Measurements from ENCODE around the gene ZNF473. TPM values are rescaled to one million over a fixed set of nuclear protein-coding genes. Genes with fewer than 3 reads are reported as not detected.

The ZNF473 gene
- total and polyA plus RNA-seq, 2 donors (not counting 3 experiments of a cell fraction or from before 2014, with no cell fraction given), result 3.8 to 8.7 TPM

GRCh38 chr19:50000038-50000840 is 25.6 kb upstream of the ZNF473 start:
- H3K9ac ChIP-seq (replicated peaks; ENCODE audit: extremely low read depth, insufficient read depth, low read length), result no peak overlapping the region
- no peaks in the 10 kb centered on the region for H3K79me2 ChIP-seq (ENCODE audit: control insufficient read depth, insufficient read depth, low read length)
- H3K36me3 ChIP-seq (ENCODE audit: control insufficient read depth in 2 of 2, extremely low read depth in 1 of 2, insufficient read depth in 2 of 2, low read length in 2 of 2), result peaks cover 4 to 51% of the 10 kb centered on the region in 2 experiments
- H3K27me3 ChIP-seq (ENCODE audit: control insufficient read depth in 2 of 2, insufficient read depth in 2 of 2, low read length in 2 of 2), result no peaks in the 10 kb centered on the region
- no peak for DNase-seq (ENCODE audit: low read depth, low spot score)
- FAIRE-seq, result no peak
- no peak overlapping the region for H3K4me3 ChIP-seq (replicated peaks in 1 of 3; ENCODE audit: insufficient read depth in 1 of 3, low read depth in 1 of 3, low read length in 3 of 3)
- ChIA-PET CTCF (no interaction called here), POLR2A (no interaction called here)
- no peak overlapping the region for H3K4me2 ChIP-seq (ENCODE audit: insufficient read depth, low read length)
- dilution Hi-C loops (cut with MboI; ENCODE audit: extremely low pct_ligation_motif_present, low sequenced_read_pairs), result no loop called here
- H4K20me1 ChIP-seq (replicated peaks; ENCODE audit: control insufficient read depth, extremely low read depth, insufficient read depth, low read length), result no peaks in the 10 kb centered on the region
- no peak overlapping the region for H2AFZ ChIP-seq (ENCODE audit: low read depth, low read length)
- intact Hi-C loops (cut with micrococcal nuclease), result no loop called here
- no peak overlapping the region for H3K27ac ChIP-seq (ENCODE audit: insufficient read depth, low read depth, low read length)
- no peaks in the 10 kb centered on the region for H3K9me1 ChIP-seq (replicated peaks; ENCODE audit: control insufficient read depth, extremely low read depth, insufficient read depth, low read length)
- no TSS peak for BruUV-seq (replicated peaks)
- TF ChIP-seq POLR2AphosphoS5 (IDR thresholded peaks at IDR 0.05; ENCODE audit: insufficient read depth, low read depth, low read length) (no peak), FOS (IDR thresholded peaks at IDR 0.05; ENCODE audit: borderline replicate concordance, insufficient read depth, low read length) (no peak), POLR2A (IDR thresholded peaks at IDR 0.05; ENCODE audit: low read depth, low read length) (no peak), MYC (IDR thresholded peaks at IDR 0.05; ENCODE audit: low read depth, low read length) (no peak), MAX (IDR thresholded peaks at IDR 0.05; ENCODE audit: insufficient read depth, insufficient read length) (no peak), JUN (IDR thresholded peaks at IDR 0.05; ENCODE audit: borderline replicate concordance, insufficient read depth, insufficient read length, low read depth) (no peak)
- H3K9me3 ChIP-seq (replicated peaks; ENCODE audit: control insufficient read depth, insufficient read depth, low read length), result no peaks in the 10 kb centered on the region
- peaks cover 8% of the 10 kb centered on the region for H3K4me1 ChIP-seq (ENCODE audit: control insufficient read depth, extremely low read depth, insufficient read depth, low read length)

- no peak overlapping the region for H3K4me3 ChIP-seq (replicated peaks in 1 of 3; ENCODE audit: insufficient read depth in 1 of 3, low read depth in 1 of 3, low read length in 3 of 3)
- no peaks in the 10 kb centered on the region for H4K20me1 ChIP-seq (replicated peaks; ENCODE audit: control insufficient read depth, extremely low read depth, insufficient read depth, low read length)
- H3K36me3 ChIP-seq (ENCODE audit: control insufficient read depth in 2 of 2, extremely low read depth in 1 of 2, insufficient read depth in 2 of 2, low read length in 2 of 2), result peaks cover 2 to 54% of the 10 kb centered on the region in 2 experiments
- DNase-seq (ENCODE audit: low read depth, low spot score) (no peak), FAIRE-seq (no peak)
- POLR2A ChIA-PET, result no interaction called here
- no peaks in the 10 kb centered on the region for H3K79me2 ChIP-seq (ENCODE audit: control insufficient read depth, insufficient read depth, low read length)
- BruUV-seq (replicated peaks), result no TSS peak
- intact Hi-C loops (cut with micrococcal nuclease), result no loop called here
- H2AFZ ChIP-seq (ENCODE audit: low read depth, low read length), result no peak overlapping the region
- H3K27ac ChIP-seq (ENCODE audit: insufficient read depth, low read depth, low read length), result no peak overlapping the region
- TF ChIP-seq POLR2AphosphoS5 (IDR thresholded peaks at IDR 0.05; ENCODE audit: insufficient read depth, low read depth, low read length), result no peak
- no peak for TF ChIP-seq MYC (IDR thresholded peaks at IDR 0.05; ENCODE audit: low read depth, low read length)
- TF ChIP-seq FOS (IDR thresholded peaks at IDR 0.05; ENCODE audit: borderline replicate concordance, insufficient read depth, low read length), result no peak
- TF ChIP-seq CTCF (IDR thresholded peaks at IDR 0.05; ENCODE audit: extremely low read depth in 1 of 2, insufficient read depth in 1 of 2, low read depth in 1 of 2, low read length in 2 of 2), result no peak
- TF ChIP-seq POLR2A (IDR thresholded peaks at IDR 0.05; ENCODE audit: low read depth, low read length), result no peak
- TF ChIP-seq GATA2 (IDR thresholded peaks at IDR 0.05; ENCODE audit: insufficient read depth, insufficient read length, low read depth, low read length), result no peak
- no peak for TF ChIP-seq JUN (IDR thresholded peaks at IDR 0.05; ENCODE audit: borderline replicate concordance, insufficient read depth, insufficient read length, low read depth)
- TF ChIP-seq MAX (IDR thresholded peaks at IDR 0.05; ENCODE audit: insufficient read depth, insufficient read length), result no peak
- TF ChIP-seq EZH2 (IDR thresholded peaks at IDR 0.05; ENCODE audit: borderline replicate concordance, low read depth, low read length, severe bottlenecking), result no peak
- H3K9me1 ChIP-seq (replicated peaks; ENCODE audit: control insufficient read depth, extremely low read depth, insufficient read depth, low read length), result no peaks in the 10 kb centered on the region
- H3K27me3 ChIP-seq (ENCODE audit: control insufficient read depth in 2 of 2, insufficient read depth in 2 of 2, low read length in 2 of 2), result no peaks in the 10 kb centered on the region
- H3K9ac ChIP-seq (replicated peaks; ENCODE audit: extremely low read depth, insufficient read depth, low read length), result no peak overlapping the region
- no peaks in the 10 kb centered on the region for H3K9me3 ChIP-seq (replicated peaks; ENCODE audit: control insufficient read depth, insufficient read depth, low read length)
- peaks cover 8% of the 10 kb centered on the region for H3K4me1 ChIP-seq (ENCODE audit: control insufficient read depth, extremely low read depth, insufficient read depth, low read length)
- dilution Hi-C loops (cut with MboI; ENCODE audit: extremely low pct_ligation_motif_present, low sequenced_read_pairs), result no loop called here
- H3K4me2 ChIP-seq (ENCODE audit: insufficient read depth, low read length), result no peak overlapping the region
- CTCF ChIA-PET, result no interaction called here
These were observed 24.8 kb upstream of the ZNF473 start for GRCh38 chr19:50000841-50001557.
